NCI-H146 (cell line): ENCODE data around the gene C1S.
"Not testable (repeated sequence)": the region's sequence is repeated elsewhere in the genome, so short reads cannot be mapped to it uniquely, and the experiment has no call there.

ENCODE experiments used
- DNase-seq: peaks from one replicate; lab custom pipeline; 2025; lab: John Stamatoyannopoulos, UW

Gene C1S

DNA sequence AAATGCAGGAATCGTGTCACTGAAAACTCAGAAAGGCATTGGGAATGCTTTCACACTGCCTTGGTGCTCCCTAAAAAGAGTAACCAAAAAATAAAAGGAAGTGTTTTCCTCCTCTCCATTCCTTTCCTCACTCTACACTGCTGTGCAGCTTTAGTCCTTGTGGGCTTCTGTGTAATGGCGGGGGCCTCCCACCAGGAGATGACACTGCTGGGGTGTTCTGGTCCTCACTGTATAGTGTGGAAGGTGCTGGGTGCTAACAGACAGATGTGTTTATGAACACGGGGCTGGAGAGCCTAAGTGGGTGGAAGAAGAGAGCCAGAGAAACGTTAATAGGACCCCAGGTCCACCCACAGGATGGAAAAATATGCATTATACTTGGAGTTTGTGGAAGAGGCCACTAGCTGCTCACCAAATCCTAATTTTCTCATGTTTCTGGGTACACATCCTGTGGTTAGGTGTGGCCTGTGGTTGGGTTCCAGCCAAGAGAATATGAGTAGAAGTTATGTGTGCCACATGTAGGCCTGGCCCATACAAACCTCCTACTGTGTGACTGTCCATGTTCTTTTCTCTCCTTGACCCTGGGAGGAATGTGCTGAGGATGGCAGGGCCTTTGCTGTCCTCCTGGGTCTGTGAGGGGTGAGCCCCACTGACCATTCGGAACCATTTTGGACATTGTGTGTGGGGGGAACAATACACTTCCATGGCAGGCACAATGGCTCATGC is 14.0 kb upstream of the C1S start:
- DNase-seq, result no peak

DNA sequence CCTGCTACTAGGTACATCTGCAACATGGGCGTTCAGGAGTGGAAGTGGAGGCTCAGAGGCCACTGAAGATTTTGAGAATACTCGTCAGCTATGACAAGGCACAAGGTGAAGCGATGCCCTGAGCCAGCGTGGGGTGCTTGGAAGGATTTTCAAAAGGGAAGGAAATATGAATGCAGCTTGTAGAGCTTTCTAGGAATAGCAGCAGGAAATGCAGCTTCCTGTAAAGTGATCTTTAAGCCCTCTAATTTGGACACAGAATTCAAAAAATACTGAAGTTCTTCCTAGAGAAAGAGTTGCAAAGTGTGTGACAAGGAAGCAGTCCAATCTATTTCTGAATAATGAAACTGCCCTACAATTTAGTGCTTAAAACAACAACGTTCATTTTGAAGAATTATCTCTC is 13.2 kb upstream of the C1S start:
- DNase-seq, result no peak

DNA sequence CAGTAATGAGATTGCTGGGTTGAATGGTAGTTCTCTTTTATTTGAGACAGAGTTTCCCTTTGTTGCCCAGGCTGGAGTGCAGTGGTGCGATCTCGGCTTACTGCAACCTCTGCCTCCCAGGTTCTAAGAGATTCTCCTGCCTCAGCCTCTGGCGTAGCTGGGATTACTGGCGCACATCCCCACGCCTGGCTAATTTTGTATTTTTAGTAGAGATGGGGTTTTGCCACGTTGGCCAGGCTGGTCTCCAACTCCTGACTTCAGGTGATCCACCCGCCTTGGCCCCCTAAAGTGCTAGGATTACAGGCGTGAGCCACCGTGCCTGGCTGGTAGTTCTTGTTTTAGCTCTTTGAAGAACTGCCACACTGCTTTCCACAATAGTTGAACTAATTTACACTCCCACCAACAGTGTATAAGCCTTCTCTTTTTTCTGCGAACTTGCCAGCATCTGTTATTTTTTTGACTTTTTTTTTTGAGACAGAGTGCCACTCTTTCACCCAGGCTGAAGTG is 11.0 kb upstream of the C1S start:
- not testable (repeated sequence) for DNase-seq

DNA sequence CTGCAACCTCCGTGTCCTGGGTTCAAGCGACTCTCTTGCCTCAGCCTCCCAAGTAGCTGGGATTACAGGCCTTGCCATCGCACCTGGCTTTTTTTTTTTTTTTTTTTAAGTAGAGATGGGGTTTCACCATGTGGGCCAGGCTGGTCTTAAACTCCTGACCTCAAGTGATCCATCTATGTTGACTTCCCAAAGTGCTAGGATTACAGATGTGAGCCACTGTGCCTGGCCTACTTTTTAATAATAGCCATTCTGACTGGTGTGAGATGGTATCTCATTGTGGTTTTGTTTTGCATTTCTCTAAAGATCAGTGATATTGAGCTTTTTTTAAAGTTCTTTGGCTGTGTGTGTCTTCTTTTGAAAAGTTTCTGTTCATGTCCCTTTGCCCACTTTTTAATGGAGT is 10.5 kb upstream of the C1S start:
- DNase-seq, result not testable (repeated sequence)

DNA sequence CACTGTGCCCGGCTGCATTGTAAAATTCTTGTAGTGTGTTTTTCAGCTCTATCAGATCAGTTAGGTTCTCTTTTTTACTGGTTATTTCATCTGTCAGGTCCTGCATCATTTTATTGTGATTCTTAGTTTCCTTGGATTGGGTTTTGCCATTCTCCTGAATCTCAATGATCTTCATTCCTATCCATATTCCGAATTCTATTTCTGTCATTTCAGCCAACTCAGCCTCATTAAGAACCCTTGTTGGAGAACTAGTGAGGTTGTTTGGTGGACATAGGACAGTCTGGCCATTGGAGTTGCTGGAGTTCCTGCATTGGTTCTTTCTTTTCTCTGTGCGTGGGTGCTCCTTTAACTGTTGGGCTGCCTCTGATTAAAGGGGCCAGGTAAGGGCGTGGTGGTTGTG is 5.6 kb upstream of the C1S start:
- no peak for DNase-seq

DNA sequence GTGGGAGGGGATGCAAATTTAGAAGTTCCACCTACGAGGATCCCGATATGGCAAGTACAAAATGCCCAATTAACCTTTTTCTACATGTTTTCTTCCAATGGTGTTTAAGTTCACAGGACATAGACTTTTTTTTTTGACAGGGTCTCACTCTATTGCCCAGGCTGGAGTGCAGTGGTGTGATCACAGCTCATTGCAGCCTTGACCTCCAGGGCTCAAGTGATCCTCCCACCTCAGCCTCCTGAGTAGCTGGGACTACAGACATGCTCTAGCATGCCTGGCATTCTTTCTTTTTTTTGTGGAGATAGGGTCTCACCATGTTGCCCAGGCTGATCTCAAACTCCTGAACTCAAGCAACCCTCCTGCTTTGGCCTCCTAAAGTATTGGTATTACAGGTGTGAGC is 4.8 kb upstream of the C1S start:
- DNase-seq, result not testable (repeated sequence)

DNA sequence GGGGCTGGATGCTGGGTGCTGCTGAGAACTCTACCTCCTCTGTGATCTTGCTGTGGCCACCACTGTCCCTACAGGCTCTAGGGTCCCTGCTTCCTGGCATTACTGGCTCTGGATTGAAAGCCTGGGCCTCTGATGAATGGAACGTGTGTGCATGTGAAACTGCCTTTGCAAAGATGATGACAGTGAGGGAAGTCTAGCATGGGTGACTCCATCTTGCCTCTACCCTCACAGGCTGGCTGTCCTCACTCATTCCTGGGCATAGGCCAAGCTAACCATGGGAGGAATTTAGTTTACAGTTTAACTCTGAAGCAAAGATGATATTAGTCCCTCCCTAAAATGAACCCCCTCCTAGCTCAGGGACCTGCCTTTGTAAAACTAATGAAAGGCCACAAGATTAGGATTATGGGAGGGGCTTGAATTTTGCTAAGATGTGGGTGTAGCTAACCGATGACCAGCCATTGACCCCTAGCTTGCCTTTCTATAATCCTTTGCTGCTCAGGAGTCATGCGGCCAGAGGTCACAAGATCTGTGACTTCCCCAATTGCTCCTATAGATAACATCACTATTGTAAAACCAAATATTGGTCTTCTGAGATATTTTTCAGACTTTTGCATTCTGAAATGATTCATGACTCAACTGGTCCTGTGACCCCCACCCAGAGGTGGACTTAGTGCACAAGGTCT is 2.2 kb upstream of the C1S start:
- no peak for DNase-seq

DNA sequence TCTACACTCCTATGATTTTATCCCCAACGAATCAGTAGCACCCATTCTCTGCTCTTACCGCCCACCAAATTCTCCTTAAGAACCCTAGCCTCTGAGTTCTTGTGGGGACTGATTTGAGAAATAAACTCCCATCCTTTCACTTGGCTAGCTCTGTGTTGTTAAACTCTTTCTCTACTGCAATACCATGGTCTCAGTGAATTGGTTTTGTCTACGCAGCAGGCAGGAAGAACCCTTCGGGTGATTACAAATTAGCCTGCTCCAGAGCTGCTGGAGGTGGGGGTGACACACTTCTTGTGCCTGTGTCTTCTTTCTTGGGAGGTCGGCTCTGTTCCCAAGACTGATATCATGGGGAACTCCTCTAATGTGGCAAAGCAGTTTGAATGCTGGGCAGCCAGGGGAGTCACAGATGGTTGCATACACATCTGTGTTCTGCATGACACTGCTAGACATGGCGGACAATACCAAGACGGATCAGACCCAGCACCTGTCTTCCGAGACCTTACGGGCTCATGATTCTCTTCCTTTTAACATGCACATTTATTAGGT is 1.6 kb upstream of the C1S start:
- no peak for DNase-seq

DNA sequence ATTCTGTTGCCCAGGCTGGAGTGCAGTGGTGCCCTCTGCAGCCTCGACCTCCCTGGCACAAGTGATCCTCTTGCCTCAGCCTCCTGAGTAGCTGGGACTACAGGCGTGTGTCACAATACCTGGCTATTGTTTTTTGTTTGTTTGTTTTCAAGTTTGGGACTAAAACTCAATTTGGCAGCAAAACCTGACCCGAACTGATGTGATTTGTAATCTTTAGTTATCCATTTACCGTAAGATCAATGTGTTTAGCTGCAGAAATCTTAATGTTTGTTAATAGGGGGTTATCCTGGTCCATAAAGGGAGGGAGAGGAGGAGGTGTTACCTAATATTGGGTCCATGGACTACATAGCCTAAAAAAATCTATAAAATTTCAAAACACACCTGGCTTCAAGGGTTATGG is 738 bp upstream of the C1S start:
- no peak for DNase-seq

DNA sequence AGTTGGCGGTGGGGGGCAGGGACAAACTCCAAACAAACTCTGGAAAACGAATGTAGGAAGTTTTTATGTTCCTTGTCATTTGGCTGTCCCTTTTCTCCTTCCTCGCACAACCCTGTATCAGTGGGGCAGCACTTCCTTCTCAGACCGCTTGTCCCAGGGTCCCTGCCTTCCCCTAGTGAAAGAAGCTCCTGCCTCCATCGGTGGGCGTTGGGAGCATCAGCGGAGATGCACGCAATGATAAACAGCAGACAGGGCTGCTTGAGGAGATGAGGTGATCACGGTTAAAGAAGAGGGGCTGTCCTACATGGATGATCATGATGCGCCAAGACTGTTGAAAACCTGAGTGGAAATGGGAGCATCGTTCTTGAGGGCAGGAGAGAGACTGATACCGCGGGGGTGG is 620 bp downstream of the C1S start:
- DNase-seq, result no peak

DNA sequence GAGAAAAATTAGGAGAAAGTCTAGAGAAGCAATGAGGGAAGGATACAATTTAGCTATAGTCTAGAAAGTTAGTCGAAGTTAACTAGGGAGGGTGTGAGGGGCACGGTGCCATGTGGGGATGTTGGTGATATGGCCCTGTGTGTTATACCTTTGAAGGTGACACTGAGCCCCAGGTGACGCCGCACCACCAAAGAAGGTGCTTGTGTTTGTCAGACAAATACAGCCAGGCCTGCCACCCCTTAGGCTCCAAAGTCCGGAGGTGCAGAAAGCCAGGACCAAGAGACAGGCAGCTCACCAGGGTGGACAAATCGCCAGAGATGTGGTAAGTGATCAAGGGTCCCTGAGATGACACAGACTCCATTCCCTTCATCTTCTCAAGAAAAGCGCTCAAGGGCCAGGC is 1.1 kb downstream of the C1S start:
- no peak for DNase-seq

DNA sequence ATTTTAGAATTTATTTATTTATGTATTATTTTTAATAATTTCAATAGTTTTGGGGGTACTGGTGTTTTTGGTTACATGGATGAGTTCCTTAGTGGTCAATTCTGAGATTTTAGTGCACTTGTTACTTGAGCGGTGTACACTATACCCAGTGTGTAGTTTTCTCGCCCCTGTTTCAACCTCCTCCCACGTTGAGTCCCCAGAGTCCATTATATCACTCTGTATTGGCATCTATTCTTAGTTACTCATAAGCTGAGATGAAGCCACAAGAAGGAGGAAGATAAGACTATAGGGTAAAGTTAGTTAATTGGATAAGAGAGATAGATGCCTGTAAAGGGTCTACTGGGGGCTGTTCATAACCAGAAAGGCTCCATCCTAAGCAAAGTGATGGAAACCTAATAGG is 4.0 kb downstream of the C1S start:
- no peak for DNase-seq

DNA sequence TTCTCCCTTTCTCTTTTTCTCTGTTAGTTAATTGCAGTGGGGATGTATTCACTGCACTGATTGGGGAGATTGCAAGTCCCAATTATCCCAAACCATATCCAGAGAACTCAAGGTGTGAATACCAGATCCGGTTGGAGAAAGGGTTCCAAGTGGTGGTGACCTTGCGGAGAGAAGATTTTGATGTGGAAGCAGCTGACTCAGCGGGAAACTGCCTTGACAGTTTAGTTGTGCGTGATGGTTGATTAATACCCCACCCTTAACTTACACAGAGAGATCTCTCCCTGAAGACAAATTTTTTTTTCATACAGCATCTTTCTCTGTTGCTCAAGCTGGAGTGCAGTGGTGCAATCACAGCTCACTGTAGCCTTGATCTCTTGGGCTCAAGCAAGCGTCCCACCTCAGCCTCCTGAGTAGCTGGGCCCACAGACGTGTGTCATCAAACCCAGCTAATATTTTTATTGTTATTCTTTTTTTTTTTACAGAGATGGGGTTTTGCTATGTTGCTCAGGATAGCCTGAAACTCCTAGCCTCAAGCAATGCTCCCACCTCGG is 4.6 kb downstream of the C1S start:
- no peak for DNase-seq

DNA sequence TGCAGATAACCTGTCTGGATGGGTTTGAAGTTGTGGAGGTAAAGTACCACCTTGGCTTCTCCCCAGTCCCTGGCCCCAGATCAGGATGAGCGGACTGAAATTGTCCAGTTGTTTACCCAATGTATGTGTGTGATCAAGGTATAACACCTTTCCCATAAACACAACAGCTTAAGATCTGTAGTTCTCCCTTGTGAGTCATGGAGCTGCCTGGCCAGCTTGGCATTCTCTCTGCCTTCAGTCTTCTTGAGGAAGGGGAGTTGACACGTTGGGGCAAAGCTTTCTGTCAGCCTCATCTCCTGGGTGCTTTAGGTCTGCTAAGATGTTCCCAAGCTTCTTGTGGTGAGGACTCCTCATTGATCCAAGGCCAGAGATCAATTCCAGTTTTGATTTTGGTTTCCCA is 6.1 kb downstream of the C1S start:
- DNase-seq, result no peak

DNA sequence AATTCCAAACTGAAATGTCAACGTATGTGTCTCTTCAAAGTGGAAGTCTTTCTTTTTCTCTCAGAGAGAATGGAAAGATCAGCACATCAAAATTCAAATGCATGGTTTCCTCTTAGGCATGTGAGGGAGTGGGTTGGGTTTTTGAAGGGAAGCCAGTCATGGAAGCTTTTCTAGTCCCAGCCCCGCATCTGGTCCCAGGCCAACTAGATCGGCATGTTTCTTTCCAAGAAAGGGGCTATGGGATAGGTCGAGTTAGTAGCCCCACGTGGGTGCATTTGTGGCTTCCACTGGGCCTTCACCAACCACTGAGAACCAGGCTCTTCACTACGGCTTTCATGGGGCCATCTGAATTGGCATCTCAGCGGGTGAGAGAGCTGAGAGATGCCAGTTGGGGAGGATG is 6.6 kb downstream of the C1S start:
- DNase-seq, result no peak

DNA sequence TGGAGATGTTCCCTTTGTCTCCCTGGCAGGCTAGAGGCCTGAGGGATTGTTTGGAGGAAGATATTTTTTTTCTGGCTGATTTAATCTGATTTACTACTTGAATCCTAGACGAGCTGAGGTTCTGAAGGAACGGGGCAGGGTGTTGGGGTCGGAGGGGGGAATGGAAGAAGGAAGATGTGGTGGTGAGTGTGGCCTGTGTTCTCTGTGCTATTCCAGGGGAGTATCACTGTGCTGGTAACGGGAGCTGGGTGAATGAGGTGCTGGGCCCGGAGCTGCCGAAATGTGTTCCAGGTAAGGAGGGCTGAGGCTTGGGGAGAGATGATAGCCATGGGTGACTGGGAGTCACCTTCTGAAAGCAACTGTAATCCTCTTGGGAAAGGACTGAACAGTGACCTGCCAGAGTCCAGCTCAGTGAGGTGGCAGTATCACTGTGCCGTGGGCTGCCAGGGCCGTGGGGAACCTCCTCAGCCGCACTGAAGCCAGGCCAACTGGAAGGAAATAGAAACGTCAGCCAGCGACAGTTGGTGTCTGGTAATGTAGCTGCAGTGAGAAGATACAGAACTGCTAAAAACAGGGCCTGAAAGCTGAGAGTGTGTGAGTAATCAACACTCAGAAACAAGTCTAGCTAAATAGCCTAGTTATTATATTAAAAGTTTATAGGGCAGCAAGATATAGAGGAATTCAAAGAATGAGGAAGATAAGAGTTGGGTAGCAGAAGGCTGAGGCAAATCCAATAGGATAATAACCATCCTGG is 7.9 kb downstream of the C1S start:
- no peak for DNase-seq

DNA sequence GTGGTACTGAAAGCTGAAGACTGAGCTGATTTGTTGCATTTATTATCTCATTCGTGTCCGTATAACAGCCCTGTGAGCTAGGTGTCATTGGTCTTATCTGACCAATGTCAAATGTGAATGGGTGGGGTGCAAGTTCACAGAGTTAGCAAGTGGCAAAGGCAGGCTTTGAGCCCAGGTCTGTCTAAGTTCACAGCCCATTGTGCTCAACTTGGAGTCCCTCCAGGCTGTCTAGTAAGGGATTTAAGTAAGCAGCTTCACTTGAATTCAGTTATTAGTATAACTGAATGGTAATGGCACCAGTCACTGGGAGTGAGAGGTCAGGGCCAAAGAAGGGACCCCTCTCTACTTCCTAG is 8.5 kb downstream of the C1S start:
- DNase-seq, result no peak

DNA sequence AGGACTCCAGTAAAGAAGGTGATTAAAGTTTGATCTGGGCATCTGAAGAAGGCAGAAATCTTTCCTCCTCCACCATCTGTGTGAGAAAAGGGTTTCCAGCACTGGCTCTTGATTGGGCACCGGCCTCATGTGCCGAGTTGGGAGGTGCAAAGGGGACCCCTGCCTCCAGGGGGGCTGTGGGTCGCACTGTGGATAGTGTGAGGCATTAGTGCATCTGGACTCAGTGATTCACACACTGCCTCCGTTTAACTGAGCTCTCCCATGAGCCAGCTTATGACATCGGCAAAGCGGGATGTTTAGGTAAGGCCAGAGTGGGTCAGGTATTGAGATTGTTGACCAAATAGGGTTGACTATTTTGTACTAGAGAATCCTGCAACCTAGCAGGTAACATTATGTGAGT is 8.9 kb downstream of the C1S start:
- DNase-seq, result no peak

DNA sequence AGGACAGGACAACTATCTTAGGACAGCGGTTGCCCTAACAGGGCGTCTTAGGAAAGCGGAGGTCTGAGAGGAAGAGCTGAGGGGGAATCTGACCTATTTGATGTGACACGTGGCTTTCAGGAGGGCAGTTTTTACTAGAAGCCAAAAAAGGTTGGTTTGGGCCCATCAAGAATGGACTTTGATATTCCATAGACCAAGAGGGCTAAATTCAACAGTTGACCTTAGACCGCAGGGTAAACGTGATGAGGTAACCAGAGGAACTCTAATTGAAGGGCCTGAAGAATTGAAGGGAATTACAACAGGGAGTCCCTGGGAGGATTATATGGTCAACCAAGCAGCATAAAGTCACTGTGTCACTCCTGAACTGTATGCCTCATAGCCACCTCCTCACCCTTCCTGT is 11.5 kb downstream of the C1S start:
- no peak for DNase-seq

DNA sequence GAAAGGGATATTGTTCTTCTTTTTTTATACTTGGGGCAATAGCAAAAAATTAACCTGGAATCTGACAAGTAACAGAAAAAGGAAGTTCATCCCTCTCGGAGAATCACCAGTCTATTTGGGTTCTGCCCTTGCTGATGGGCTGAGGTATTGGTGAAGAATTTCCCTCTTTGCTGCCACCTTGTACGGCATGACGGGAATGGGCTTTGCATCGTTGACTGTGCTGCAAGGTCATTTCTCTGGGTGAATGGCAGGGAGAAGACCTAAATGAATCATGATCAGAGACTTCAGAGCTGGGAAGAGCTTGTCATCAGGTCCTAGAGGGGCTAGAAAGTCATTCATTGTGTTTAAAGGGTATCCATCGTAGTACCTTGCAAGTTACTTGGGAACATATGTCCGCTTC is 12.0 kb downstream of the C1S start:
- DNase-seq, result no peak

DNA sequence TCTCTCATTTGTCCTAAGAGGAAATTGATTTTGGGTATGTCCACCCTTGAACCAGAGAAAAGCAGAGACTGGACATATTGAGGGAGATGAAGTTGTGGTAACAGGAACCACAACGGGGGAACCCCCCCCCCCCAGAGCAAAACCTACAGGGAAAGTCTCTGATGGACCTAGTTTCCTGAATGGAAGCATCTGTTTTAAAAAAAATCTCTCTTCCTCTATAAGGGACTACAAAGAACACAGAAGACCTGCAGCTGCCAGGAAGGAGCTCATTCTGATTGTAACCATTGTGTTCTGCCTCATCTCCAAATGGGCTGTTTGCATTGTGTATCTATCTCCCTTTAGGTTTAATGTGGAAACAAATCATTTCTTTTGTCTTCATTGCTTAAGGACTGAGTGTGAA is 13.4 kb downstream of the C1S start:
- DNase-seq, result peak; percentile 84

DNA sequence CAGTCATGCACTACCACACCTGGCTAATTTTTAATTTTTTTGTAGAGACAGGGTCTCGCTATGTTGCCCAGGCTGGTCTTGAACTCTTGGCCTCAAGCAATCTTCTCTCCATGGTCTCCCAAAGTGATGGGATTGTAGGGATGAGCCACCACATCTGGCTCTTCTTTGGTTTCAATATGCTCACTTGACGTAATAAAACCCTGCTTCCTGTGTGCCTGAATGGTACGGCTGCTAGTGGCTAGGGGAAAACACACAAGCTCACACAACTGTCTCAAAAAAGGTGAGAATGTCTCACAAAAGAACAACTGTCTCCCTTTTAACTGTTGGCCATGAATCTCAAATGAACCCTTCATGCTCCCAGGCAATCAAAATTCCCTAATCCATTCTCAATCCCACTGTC is 15.0 kb downstream of the C1S start:
- no peak for DNase-seq

DNA sequence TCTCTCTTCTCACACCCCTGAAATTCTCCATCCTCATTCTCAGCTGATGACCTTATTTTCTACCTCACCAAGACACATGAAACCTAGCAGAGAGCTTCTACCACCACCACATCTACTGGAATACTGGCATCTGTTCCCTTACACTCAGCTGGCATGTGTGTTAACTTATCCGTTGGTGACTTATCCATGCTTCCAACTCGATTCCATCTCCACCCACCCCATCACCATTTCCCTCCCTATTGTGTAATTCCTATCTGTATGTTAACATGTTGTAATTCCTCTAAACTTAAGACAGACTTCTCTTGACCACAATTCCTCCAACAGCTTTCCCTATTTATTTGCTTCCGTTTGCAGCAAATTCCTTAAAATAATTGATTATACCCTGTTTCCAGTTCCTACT is 15.4 kb downstream of the C1S start:
- DNase-seq, result no peak
